Fibroblast of skin of left biceps (primary cell): ENCODE data around the gene SLC43A3.

Experiments
- DNase-seq, 2 experiments: peaks; one replicate each; pipeline ENCODE4 v3.0.0-alpha.2; 2013; ENCODE audit warnings: low read depth in 2 of 2

SLC43A3 gene

DNA sequence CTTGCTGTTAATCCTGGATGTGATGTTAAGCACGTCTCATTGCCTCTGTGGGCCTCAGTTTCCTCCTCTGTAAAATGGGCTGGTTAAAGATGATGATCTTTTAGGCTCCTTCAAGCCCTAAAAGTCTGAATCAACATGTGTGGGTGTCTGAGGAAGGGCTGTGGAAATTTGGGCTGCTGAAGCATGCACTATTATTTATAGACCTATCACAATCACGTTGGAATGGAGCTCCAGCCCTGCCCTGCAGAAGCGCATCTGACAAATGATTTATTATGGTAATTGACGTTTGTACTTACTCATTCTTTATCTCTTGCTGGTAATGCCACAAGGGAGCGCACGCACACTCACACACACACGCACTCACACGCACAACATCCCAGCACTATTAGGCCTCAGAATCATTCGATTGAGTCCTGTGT lies 68.4 kb downstream of the SLC43A3 start:
- no peak for DNase-seq

DNA sequence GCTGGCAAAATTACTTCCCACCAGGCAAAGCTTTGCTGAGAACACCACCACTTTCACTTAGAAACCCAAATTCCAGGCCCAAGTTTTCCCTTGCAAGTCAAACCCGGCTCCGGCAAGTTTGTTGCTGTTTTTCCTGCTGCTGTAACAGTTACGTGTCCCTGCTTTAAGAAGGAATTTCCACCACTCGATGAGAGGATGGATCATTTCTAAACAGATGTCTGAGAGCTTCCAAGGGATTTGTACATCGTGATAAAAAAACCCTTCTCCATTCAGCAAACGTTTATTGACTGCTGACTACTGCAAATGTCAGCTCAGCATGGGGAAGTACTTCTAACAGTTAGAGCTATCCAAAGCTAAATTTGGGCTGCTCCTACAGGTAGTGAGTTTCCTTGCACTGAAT lies 69.1 kb downstream of the SLC43A3 start:
- no peak for DNase-seq

DNA sequence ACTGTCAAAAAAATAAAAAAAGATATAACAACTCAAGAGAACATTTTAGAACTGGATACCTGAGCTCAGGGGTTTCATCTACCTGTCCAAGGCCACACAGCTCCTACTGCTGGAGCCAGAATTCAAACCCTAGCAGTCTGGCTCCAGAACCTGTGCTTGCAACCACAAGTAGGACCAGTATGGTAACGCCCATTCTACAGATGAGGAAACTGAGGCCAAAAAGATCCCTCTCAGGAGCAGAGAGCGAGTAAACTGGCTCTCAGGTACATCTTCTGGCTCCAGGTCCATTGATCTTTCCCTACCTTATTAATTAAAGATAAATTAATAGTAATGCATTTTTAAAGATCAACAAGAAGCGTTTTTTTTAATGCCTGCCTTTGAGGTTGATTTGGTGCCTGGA lies 69.6 kb downstream of the SLC43A3 start:
- no peak for DNase-seq
